Rectal smooth muscle tissue (tissue), 1 donor: ENCODE results near the gene RHBDF1.

Experiments used
- H3K27ac ChIP-seq: one replicate; pipeline ENCODE4 v1.7.0; 2013; ENCODE audit warnings: low read depth, low read length, inconsistent platforms
- H3K27me3 ChIP-seq: one replicate; pipeline ENCODE4 v1.7.0; 2013; ENCODE audit warnings: low read length; ENCODE audit not compliant: control insufficient read depth, insufficient read depth
- H3K36me3 ChIP-seq: one replicate; pipeline ENCODE4 v1.7.0; 2013; ENCODE audit warnings: low read length; ENCODE audit not compliant: control insufficient read depth, insufficient read depth
- H3K4me1 ChIP-seq: one replicate; pipeline ENCODE4 v1.7.0; 2013; ENCODE audit warnings: low read length; ENCODE audit not compliant: control insufficient read depth, insufficient read depth
- H3K4me3 ChIP-seq: one replicate; pipeline ENCODE4 v1.7.0; 2013; ENCODE audit warnings: low read length
- H3K9ac ChIP-seq: one replicate; pipeline ENCODE4 v1.7.0; 2013; ENCODE audit warnings: low read length

Gene RHBDF1, protein sequence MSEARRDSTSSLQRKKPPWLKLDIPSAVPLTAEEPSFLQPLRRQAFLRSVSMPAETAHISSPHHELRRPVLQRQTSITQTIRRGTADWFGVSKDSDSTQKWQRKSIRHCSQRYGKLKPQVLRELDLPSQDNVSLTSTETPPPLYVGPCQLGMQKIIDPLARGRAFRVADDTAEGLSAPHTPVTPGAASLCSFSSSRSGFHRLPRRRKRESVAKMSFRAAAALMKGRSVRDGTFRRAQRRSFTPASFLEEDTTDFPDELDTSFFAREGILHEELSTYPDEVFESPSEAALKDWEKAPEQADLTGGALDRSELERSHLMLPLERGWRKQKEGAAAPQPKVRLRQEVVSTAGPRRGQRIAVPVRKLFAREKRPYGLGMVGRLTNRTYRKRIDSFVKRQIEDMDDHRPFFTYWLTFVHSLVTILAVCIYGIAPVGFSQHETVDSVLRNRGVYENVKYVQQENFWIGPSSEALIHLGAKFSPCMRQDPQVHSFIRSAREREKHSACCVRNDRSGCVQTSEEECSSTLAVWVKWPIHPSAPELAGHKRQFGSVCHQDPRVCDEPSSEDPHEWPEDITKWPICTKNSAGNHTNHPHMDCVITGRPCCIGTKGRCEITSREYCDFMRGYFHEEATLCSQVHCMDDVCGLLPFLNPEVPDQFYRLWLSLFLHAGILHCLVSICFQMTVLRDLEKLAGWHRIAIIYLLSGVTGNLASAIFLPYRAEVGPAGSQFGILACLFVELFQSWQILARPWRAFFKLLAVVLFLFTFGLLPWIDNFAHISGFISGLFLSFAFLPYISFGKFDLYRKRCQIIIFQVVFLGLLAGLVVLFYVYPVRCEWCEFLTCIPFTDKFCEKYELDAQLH

GRCh38 chr16:72561-73548 is at the start of gene RHBDF1:
RHBDF1 (minus strand) TSS chr16:72631; CDS start chr16:65015, 7,616 bp downstream.
- H3K36me3 ChIP-seq: no peaks in the 10 kb centered on the region
- H3K4me3 ChIP-seq: peak within 1 kb of the TSS; percentile 72
- H3K9ac ChIP-seq: peak within 1 kb of the TSS; percentile 71
- H3K4me1 ChIP-seq: peaks cover 20% of the 10 kb centered on the region
- no peaks in the 10 kb centered on the region for H3K27me3 ChIP-seq
- peak within 1 kb of the TSS; percentile 78 for H3K27ac ChIP-seq

- Histone ChIP-seq H3K27me3 (no peaks in the 10 kb centered on the region), H3K4me1 (peaks cover 3% of the 10 kb centered on the region), H3K36me3 (peaks cover 3% of the 10 kb centered on the region), H3K4me3 (no peak overlapping the region), H3K9ac (no peak overlapping the region), H3K27ac (no peak overlapping the region)
These were observed 48.3 kb upstream of the RHBDF1 start for GRCh38 chr16:120756-121155.

GRCh38 chr16:119835-120491 is 47.5 kb upstream of the RHBDF1 start:
- Histone ChIP-seq H3K27me3 (no peaks in the 10 kb centered on the region), H3K4me1 (peaks cover 3% of the 10 kb centered on the region), H3K27ac (no peak overlapping the region), H3K36me3 (peaks cover 3% of the 10 kb centered on the region), H3K9ac (no peak overlapping the region), H3K4me3 (no peak overlapping the region)

DNA sequence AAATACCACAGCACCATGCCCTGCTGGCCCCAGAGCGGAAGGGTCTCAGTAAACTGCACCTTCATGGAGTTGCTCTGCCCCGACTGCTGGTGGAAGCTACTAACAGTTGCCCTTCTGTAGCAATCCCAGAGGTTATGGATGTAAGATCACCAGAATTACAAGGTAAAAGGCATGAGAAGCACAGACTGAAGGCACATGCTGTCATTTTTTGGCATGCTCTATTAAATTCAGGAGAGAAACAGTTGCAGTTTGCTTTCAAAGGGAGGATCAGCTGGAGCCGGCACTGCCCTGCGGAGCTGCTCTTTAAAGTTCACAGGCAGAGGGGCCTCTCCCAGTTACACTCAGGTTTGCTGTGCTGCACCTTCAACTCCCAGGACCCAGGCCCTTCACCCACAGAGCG is 46.9 kb upstream of the RHBDF1 start:
- Histone ChIP-seq H3K9ac (no peak overlapping the region), H3K27me3 (no peaks in the 10 kb centered on the region), H3K27ac (no peak overlapping the region), H3K4me1 (peaks cover 3% of the 10 kb centered on the region), H3K36me3 (peaks cover 3% of the 10 kb centered on the region), H3K4me3 (no peak overlapping the region)

DNA sequence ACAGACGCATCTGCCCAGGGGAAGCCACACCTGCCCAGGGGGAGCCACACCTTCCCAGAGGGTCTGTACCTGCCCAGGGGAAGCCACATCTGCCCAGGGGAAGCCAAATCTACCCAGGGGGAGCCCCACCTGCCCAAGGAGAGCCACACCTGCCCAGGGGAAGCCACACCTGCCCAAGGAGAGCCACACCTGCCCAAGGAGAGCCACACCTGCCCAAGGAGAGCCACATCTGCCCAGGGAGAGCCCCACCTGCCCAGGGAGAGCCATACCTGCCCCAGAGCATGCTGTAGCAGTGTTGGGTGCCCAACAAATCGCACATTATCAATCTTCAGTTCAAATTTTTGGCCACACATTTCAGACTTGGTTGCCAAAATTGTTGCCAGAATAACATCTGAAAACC is 46.4 kb upstream of the RHBDF1 start:
- no peak overlapping the region for H3K27ac ChIP-seq
- H3K4me1 ChIP-seq: peaks cover 3% of the 10 kb centered on the region
- H3K36me3 ChIP-seq: peaks cover 3% of the 10 kb centered on the region
- no peak overlapping the region for H3K4me3 ChIP-seq
- no peak overlapping the region for H3K9ac ChIP-seq
- H3K27me3 ChIP-seq: no peaks in the 10 kb centered on the region

- Histone ChIP-seq H3K27me3 (no peaks in the 10 kb centered on the region), H3K27ac (no peak overlapping the region), H3K36me3 (peaks cover 2% of the 10 kb centered on the region), H3K4me1 (peaks cover 3% of the 10 kb centered on the region), H3K4me3 (no peak overlapping the region), H3K9ac (no peak overlapping the region)
These were observed 45.2 kb upstream of the RHBDF1 start for GRCh38 chr16:117379-118365.

- Histone ChIP-seq H3K36me3 (peaks cover 2% of the 10 kb centered on the region), H3K27ac (no peak overlapping the region), H3K4me1 (peaks cover 3% of the 10 kb centered on the region), H3K9ac (no peak overlapping the region), H3K27me3 (no peaks in the 10 kb centered on the region), H3K4me3 (no peak overlapping the region)
These were observed 43.6 kb upstream of the RHBDF1 start for GRCh38 chr16:116015-116414.

GRCh38 chr16:114327-114726 is 41.9 kb upstream of the RHBDF1 start:
- Histone ChIP-seq H3K4me3 (no peak overlapping the region), H3K27me3 (no peaks in the 10 kb centered on the region), H3K36me3 (peaks cover 2% of the 10 kb centered on the region), H3K9ac (no peak overlapping the region), H3K27ac (no peak overlapping the region), H3K4me1 (peaks cover 3% of the 10 kb centered on the region)

- H3K4me3 ChIP-seq: no peak overlapping the region
- H3K36me3 ChIP-seq: peaks cover 2% of the 10 kb centered on the region
- no peak overlapping the region for H3K9ac ChIP-seq
- no peaks in the 10 kb centered on the region for H3K27me3 ChIP-seq
- no peaks in the 10 kb centered on the region for H3K4me1 ChIP-seq
- no peak overlapping the region for H3K27ac ChIP-seq
These were observed 39.9 kb upstream of the RHBDF1 start for GRCh38 chr16:112153-112840.

GRCh38 chr16:106623-107324 is 34.3 kb upstream of the RHBDF1 start:
- H3K27me3 ChIP-seq: no peaks in the 10 kb centered on the region
- no peak overlapping the region for H3K27ac ChIP-seq
- H3K9ac ChIP-seq: no peak overlapping the region
- no peaks in the 10 kb centered on the region for H3K36me3 ChIP-seq
- no peak overlapping the region for H3K4me3 ChIP-seq
- H3K4me1 ChIP-seq: no peaks in the 10 kb centered on the region
